GM18526 (cell line): ENCODE measurements around the gene C1GALT1.

Source experiments
- POLR2A ChIP-seq: IDR thresholded peaks from 3 replicates; pipeline ENCODE4 v1.6.1; 2011; ENCODE audit not compliant: insufficient read length; ENCODE audit errors: extremely low read depth

The C1GALT1 gene

GRCh38 chr7:7164591-7164990 lies 17.8 kb upstream of the C1GALT1 start:
- no peak for TF ChIP-seq POLR2A

GRCh38 chr7:7165372-7165771 lies 17.0 kb upstream of the C1GALT1 start:
- TF ChIP-seq POLR2A: no peak

GRCh38 chr7:7166318-7166717 lies 16.0 kb upstream of the C1GALT1 start:
- no peak for TF ChIP-seq POLR2A

- TF ChIP-seq POLR2A: no peak
Measured at GRCh38 chr7:7169296-7169695, 13.0 kb upstream of the C1GALT1 start.

GRCh38 chr7:7173956-7174632 lies 8.2 kb upstream of the C1GALT1 start:
- no peak for TF ChIP-seq POLR2A

GRCh38 chr7:7175075-7175695 lies 7.2 kb upstream of the C1GALT1 start:
- no peak for TF ChIP-seq POLR2A

- no peak for TF ChIP-seq POLR2A
Measured at GRCh38 chr7:7176406-7177043, 5.8 kb upstream of the C1GALT1 start.

- TF ChIP-seq POLR2A: no peak
Measured at GRCh38 chr7:7177044-7177517, 5.3 kb upstream of the C1GALT1 start.

GRCh38 chr7:7178081-7178480 lies 4.3 kb upstream of the C1GALT1 start:
- TF ChIP-seq POLR2A: no peak

GRCh38 chr7:7178906-7179305 lies 3.4 kb upstream of the C1GALT1 start:
- TF ChIP-seq POLR2A: no peak

GRCh38 chr7:7180725-7181449 lies 1.5 kb upstream of the C1GALT1 start:
- TF ChIP-seq POLR2A: no peak

GRCh38 chr7:7181519-7182155 lies 707 bp upstream of the C1GALT1 start:
- TF ChIP-seq POLR2A: no peak

GRCh38 chr7:7183061-7183837 lies 905 bp downstream of the C1GALT1 start:
- TF ChIP-seq POLR2A: no peak

GRCh38 chr7:7183838-7184463 lies 1.6 kb downstream of the C1GALT1 start:
- no peak for TF ChIP-seq POLR2A
